ENCODE results near the gene TMEM60.
"Not testable (repeated sequence)": the region's sequence is repeated elsewhere in the genome, so short reads cannot be mapped to it uniquely, and the experiment has no call there.

Gene TMEM60, protein sequence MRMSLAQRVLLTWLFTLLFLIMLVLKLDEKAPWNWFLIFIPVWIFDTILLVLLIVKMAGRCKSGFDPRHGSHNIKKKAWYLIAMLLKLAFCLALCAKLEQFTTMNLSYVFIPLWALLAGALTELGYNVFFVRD

DNA sequence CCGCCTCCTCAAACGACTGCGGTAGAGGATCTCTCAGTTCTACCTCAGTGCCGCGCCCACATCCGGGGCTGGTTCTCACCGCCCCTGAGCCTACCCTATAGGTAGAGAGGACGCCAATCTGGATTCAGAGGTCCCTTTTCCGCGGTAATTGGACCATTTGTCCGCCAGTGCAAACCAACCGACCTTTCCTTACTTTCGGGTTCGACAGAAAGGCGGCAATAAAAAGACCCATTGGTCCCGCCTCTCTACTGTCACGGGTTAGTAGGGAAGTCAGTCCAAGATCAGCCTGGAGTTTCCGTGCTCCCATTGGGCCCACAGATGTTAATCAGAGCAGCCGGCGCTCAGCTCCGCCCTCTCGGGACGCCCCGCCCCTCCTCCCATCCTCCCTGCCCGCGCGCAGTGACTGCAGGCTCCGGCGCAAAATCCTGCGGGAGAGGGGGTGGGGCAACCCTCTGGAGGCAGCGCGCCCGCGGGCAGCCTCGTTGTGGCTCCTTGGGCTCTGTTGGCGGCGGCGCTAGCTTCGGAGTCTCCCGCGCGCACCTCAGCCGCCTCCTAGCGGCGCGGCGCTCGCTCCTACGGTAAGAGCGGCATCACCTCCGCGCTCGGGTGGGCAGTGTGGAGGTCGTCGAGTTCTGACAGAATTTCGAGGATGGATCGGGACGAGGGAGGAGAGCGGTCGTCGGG, at the start of gene TMEM60, which contains the start of gene PHTF2:
TMEM60 (minus strand) TSS at position 41 of the 684 bp plus-strand sequence. CDS start 4,061 bp downstream, outside the sequence.
PHTF2 (plus strand) TSS at position 380 of the 684 bp plus-strand sequence.
- peak; percentile 97 for DNase-seq
- peak within 1 kb of the TSS; percentile 91 for H3K27ac Mint-ChIP-seq
- CTCF ChIA-PET = interaction anchor here (0.7 to 1.2 kb wide), 2 partner anchors 101 to 105 kb away, joined by 3 read pairs; no protein-coding TSS in a partner anchor
- peaks cover 3% of the 10 kb centered on the region for H3K27me3 Mint-ChIP-seq
- H3K4me1 Mint-ChIP-seq = peaks cover 71% of the 10 kb centered on the region
- peak within 1 kb of the TSS; percentile 83 for H3K4me3 Mint-ChIP-seq
- H3K36me3 Mint-ChIP-seq = peaks cover 51% of the 10 kb centered on the region
- no peaks in the 10 kb centered on the region for H3K9me3 Mint-ChIP-seq

DNA sequence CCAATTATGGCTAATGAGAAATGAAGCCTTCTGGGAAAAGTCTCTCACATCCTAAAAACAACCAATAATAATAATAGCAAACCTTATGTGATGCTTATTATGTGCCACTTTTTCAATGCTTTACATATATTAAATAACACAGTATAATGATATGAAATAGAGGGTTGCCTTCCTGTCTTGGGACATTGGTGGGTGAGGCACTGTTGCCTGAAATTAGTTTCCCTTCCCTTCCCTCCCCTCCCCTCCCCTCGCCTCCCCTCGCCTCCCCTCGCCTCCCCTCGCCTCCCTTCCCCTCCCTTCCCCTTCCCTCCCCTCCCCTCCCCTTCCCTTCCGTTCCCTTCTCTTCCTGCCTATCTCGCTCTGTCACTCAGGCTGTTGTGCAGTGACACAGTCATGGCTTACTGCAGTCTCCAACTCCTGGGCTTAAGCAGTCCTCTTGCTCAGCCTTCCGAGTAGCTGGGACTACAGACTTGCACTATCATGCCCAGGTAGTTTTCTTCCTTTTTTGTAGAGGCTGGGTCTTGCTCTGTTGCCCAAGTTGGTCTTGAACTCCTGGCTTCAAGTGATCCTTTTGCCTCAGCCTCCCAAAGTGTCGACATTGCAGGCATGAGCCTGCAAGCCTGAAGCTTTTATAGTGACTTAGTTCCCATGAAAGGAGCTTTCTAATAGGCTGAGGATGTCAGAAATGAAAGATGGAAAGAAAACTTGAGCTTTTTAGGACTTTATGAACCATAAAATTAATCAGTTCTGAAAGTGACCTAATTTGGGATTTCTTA, 48.3 kb upstream of the TMEM60 start:
- Mint-ChIP-seq H3K4me1 (peaks cover 2% of the 10 kb centered on the region), H3K27ac (no peak overlapping the region), H3K4me3 (no peak overlapping the region), H3K9me3 (no peaks in the 10 kb centered on the region), H3K36me3 (peaks cover 49% of the 10 kb centered on the region), H3K27me3 (no peaks in the 10 kb centered on the region)
- CTCF ChIA-PET = no interaction called here
- DNase-seq = no peak

- Mint-ChIP-seq H3K4me3 (no peak overlapping the region), H3K27ac (no peak overlapping the region), H3K4me1 (no peaks in the 10 kb centered on the region), H3K9me3 (no peaks in the 10 kb centered on the region), H3K36me3 (peaks cover 36% of the 10 kb centered on the region), H3K27me3 (no peaks in the 10 kb centered on the region)
- CTCF ChIA-PET = no interaction called here
- DNase-seq = no peak
Observed at GRCh38 chr7:77843194-77843593, 45.0 kb upstream of the TMEM60 start.

GRCh38 chr7:77839919-77840318, 41.7 kb upstream of the TMEM60 start:
- no peak overlapping the region for H3K27ac Mint-ChIP-seq
- CTCF ChIA-PET = interaction anchor here (0.6 kb wide), 1 partner anchor 123 kb away, joined by 3 read pairs; no protein-coding TSS in a partner anchor
- no peaks in the 10 kb centered on the region for H3K27me3 Mint-ChIP-seq
- peaks cover 3% of the 10 kb centered on the region for H3K9me3 Mint-ChIP-seq
- H3K4me1 Mint-ChIP-seq = peaks cover 6% of the 10 kb centered on the region
- no peak for DNase-seq
- H3K36me3 Mint-ChIP-seq = peaks cover 32% of the 10 kb centered on the region
- no peak overlapping the region for H3K4me3 Mint-ChIP-seq

DNA sequence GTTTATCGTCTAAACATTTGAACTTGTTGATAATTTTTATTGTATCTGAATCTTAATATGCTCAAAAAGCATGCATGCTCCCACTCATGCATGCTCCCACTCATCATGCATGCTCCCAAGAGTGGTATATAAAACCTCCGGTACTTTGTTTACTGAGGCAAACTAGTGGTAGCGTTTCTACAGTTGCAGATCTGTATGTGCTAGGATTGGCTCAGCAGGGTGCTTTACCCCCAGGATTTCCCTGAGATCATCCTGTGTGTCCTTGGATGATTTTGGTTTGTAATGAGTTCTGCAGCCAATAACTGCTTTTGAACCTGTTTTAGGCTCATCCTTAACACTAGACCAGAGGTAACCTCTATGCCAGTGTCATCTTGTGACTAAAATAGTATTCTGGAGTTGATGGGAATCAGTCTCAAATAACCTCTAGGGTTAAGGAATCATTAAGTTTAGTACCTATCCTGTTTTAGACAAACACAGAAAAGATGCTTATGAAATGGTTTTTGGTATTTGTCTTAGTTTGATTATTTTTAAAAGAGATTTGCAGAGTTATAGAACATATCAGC, 40.8 kb upstream of the TMEM60 start:
- Mint-ChIP-seq H3K4me1 (peaks cover 14% of the 10 kb centered on the region), H3K27me3 (no peaks in the 10 kb centered on the region), H3K4me3 (no peak overlapping the region), H3K27ac (no peak overlapping the region), H3K36me3 (peaks cover 30% of the 10 kb centered on the region), H3K9me3 (peaks cover 3% of the 10 kb centered on the region)
- CTCF ChIA-PET = no interaction called here
- no peak for DNase-seq

DNA sequence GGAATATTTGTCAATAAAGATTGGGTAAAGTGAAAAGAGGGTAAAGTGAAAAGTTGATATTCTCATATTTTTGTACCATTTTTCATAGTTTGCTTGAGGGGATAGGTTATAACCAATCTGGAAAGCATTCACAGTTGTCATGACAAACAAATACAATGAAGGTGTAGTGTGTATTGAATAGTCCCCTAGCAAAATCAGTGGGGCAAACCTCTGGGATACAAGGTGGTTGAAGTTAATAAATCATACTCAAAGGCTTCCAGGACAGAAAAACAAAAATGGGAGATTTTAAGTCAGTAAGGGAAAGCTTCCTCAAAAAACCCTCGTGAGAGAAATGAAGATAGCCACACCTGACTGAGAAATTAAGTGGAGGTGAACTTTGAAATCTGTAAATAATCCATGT, 39.7 kb upstream of the TMEM60 start:
- H3K4me1 Mint-ChIP-seq = peaks cover 23% of the 10 kb centered on the region
- peaks cover 3% of the 10 kb centered on the region for H3K9me3 Mint-ChIP-seq
- no peak overlapping the region for H3K27ac Mint-ChIP-seq
- CTCF ChIA-PET = no interaction called here
- no peak for DNase-seq
- no peaks in the 10 kb centered on the region for H3K27me3 Mint-ChIP-seq
- H3K36me3 Mint-ChIP-seq = peaks cover 22% of the 10 kb centered on the region
- H3K4me3 Mint-ChIP-seq = no peak overlapping the region

- Mint-ChIP-seq H3K27me3 (no peaks in the 10 kb centered on the region), H3K4me1 (peaks cover 27% of the 10 kb centered on the region), H3K4me3 (no peak overlapping the region), H3K36me3 (peaks cover 20% of the 10 kb centered on the region), H3K27ac (no peak overlapping the region), H3K9me3 (peaks cover 3% of the 10 kb centered on the region)
- no peak for DNase-seq
- CTCF ChIA-PET = no interaction called here
Observed at GRCh38 chr7:77837275-77837674, 39.0 kb upstream of the TMEM60 start.

- H3K27ac Mint-ChIP-seq, H3K27me3 Mint-ChIP-seq, H3K9me3 Mint-ChIP-seq, DNase-seq, CTCF ChIA-PET, H3K4me3 Mint-ChIP-seq: not testable (repeated sequence)
- peaks cover 19% of the 10 kb centered on the region for H3K36me3 Mint-ChIP-seq
- H3K4me1 Mint-ChIP-seq = peaks cover 35% of the 10 kb centered on the region
Observed at GRCh38 chr7:77836425-77836824, 38.2 kb upstream of the TMEM60 start.

DNA sequence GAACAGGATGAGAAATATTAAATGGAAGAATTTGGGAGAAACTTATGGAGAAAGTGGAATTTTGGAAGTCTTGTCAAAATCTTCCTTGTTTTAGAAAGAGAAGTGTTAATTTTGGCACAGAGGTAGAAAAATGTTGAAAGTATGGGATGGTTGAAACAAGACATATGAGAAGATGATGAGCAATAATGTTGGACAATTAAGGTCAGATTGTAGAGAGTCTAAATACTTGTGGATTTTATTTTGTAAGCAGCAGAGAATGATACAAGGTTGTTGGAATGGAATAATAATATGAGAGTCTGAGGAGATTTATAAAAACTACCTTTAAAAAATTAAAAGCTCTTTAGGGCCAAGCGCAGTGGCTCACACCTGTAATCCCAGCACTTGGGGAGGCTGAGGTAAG, 34.9 kb upstream of the TMEM60 start:
- Mint-ChIP-seq H3K4me3 (no peak overlapping the region), H3K9me3 (peaks cover 3% of the 10 kb centered on the region), H3K36me3 (peaks cover 20% of the 10 kb centered on the region), H3K4me1 (peaks cover 49% of the 10 kb centered on the region), H3K27me3 (no peaks in the 10 kb centered on the region), H3K27ac (no peak overlapping the region)
- CTCF ChIA-PET = no interaction called here
- DNase-seq = no peak

DNA sequence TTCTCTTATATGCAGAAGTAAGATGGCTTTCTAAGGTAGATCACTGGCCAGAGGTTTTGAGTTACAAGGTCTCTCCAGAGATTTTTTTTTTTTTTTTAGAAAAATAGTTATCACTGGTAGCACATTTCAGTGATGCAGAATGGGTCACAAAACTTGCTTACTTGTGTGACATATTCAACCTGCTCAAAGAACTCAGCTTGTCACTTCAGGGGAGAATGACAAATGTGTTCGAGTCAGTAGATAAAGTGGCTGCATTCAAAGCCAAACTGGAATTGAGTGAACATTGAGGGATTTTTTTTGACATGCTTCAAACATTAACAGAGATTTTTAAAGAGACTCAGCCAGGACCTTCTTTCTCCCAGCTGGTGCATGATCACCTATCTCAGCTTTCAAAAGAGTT, 33.7 kb upstream of the TMEM60 start:
- CTCF ChIA-PET = no interaction called here

DNA sequence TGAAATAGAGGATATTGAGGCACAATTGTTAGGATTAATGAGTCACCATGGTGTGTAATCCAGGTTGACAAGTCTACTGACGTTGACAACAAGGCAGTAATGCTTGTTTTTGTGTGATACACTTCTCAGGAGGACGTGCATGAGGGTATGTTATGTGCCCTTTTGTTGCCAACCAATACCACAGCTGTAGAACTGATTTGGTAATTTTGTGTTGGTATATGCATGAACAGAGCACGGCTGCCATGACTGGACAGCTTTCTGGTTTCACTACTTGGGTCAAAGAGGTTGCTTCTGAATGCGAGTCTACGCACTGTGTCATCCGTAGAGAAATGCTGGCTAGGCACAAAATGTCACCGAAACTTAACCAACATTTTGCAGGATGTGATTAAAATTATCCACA, 33.2 kb upstream of the TMEM60 start:
- H3K36me3 Mint-ChIP-seq = peaks cover 24% of the 10 kb centered on the region
- peak overlapping the region; percentile 77 for H3K27ac Mint-ChIP-seq
- H3K4me3 Mint-ChIP-seq = no peak overlapping the region
- CTCF ChIA-PET = no interaction called here
- peaks cover 57% of the 10 kb centered on the region for H3K4me1 Mint-ChIP-seq
- H3K9me3 Mint-ChIP-seq = peaks cover 9% of the 10 kb centered on the region
- no peaks in the 10 kb centered on the region for H3K27me3 Mint-ChIP-seq
- peak; percentile 22 for DNase-seq

More for the DNA sequence above, 33.7 kb upstream of the TMEM60 start:
- DNase-seq = no peak
- H3K27ac Mint-ChIP-seq = peak overlapping the region; percentile 77
- no peaks in the 10 kb centered on the region for H3K27me3 Mint-ChIP-seq
- peaks cover 21% of the 10 kb centered on the region for H3K36me3 Mint-ChIP-seq
- peaks cover 5% of the 10 kb centered on the region for H3K9me3 Mint-ChIP-seq
- no peak overlapping the region for H3K4me3 Mint-ChIP-seq
- peaks cover 52% of the 10 kb centered on the region for H3K4me1 Mint-ChIP-seq

DNA sequence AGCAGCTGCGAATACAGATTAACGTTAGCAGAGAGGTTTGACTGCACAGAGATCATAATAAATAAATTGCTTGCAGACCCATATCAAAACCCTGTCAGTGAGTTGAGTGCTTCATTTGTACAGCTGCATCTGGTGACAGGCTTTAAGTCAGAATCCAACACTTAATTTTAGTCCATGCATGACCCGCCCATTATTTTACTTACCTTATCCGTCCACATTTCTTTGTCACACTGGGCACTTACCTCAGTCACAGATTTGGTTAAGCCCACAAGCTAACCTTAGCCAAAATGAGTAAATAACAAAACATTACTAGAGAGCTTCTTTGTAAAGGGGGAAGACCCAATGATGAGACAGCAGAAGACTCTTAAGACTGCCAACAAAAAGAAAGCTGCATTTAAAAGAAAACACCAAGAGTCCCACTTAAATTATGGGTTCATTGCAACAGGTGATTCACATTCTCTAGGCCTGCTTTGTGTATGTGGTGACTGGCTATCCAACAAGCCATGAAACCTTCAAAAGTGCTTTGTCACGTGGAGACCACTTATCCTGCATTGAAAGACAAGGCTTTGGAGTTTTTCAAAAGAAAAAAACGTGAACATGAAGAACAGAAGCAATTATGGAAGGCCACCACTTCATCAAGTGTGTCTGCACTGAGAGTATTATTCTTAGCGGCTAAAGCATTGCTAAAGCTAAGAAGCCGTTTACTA, 32.6 kb upstream of the TMEM60 start:
- Mint-ChIP-seq H3K27me3 (no peaks in the 10 kb centered on the region), H3K4me3 (no peak overlapping the region), H3K36me3 (peaks cover 24% of the 10 kb centered on the region), H3K27ac (peak overlapping the region; percentile 77), H3K9me3 (peaks cover 11% of the 10 kb centered on the region), H3K4me1 (peaks cover 60% of the 10 kb centered on the region)
- CTCF ChIA-PET = no interaction called here
- DNase-seq = no peak

GRCh38 chr7:77827999-77828398, 29.8 kb upstream of the TMEM60 start:
- Mint-ChIP-seq H3K4me3 (no peak overlapping the region), H3K36me3 (peaks cover 41% of the 10 kb centered on the region), H3K4me1 (peaks cover 55% of the 10 kb centered on the region), H3K27ac (no peak overlapping the region), H3K27me3 (no peaks in the 10 kb centered on the region), H3K9me3 (peaks cover 28% of the 10 kb centered on the region)
- CTCF ChIA-PET = no interaction called here
- no peak for DNase-seq

GRCh38 chr7:77826300-77826699, 28.1 kb upstream of the TMEM60 start:
- CTCF ChIA-PET = no interaction called here
- peaks cover 50% of the 10 kb centered on the region for H3K36me3 Mint-ChIP-seq
- H3K4me1 Mint-ChIP-seq = peaks cover 46% of the 10 kb centered on the region
- H3K4me3 Mint-ChIP-seq = no peak overlapping the region
- peaks cover 40% of the 10 kb centered on the region for H3K9me3 Mint-ChIP-seq
- H3K27ac Mint-ChIP-seq = no peak overlapping the region
- no peak for DNase-seq
- H3K27me3 Mint-ChIP-seq = no peaks in the 10 kb centered on the region

Measured in activated naive CD4-positive, alpha-beta T cell treated with anti-CD3 and anti-CD28 coated beads, Interleukin-2, amount 10 ng/mL, durations not matched to agents 7 days and 5 days (primary cell).